ENCODE results near the gene LGR5.
A peak's percentile ranks its signal among the peaks of the same experiment; 100 is the strongest.

Gene LGR5

GRCh38 chr12:71439362-71439612, 311 bp upstream of the LGR5 start:
- DNase-seq (ENCODE audit: low spot score) = no peak

GRCh38 chr12:71440345-71440762, 756 bp downstream of the LGR5 start:
- no peak for DNase-seq (ENCODE audit: low spot score)

- DNase-seq (ENCODE audit: low spot score) = peak; percentile 16
Observed at GRCh38 chr12:71440763-71441748, 1.5 kb downstream of the LGR5 start.

- no peak for DNase-seq (ENCODE audit: low spot score)
Observed at GRCh38 chr12:71441836-71442566, 2.4 kb downstream of the LGR5 start.

- no peak for DNase-seq (ENCODE audit: low spot score)
Observed at GRCh38 chr12:71442567-71442931, 3.0 kb downstream of the LGR5 start.

- no peak for DNase-seq (ENCODE audit: low spot score)
Observed at GRCh38 chr12:71445071-71445470, 5.5 kb downstream of the LGR5 start.

GRCh38 chr12:71447691-71448132, 8.1 kb downstream of the LGR5 start:
- DNase-seq (ENCODE audit: low spot score) = no peak

- DNase-seq (ENCODE audit: low spot score) = no peak
Observed at GRCh38 chr12:71448150-71448581, 8.6 kb downstream of the LGR5 start.

GRCh38 chr12:71449373-71450070, 9.9 kb downstream of the LGR5 start:
- DNase-seq (ENCODE audit: low spot score) = no peak

GRCh38 chr12:71452006-71452405, 12.4 kb downstream of the LGR5 start:
- no peak for DNase-seq (ENCODE audit: low spot score)

GRCh38 chr12:71455028-71455737, 15.6 kb downstream of the LGR5 start:
- DNase-seq (ENCODE audit: low spot score) = no peak

GRCh38 chr12:71456316-71456715, 16.7 kb downstream of the LGR5 start:
- no peak for DNase-seq (ENCODE audit: low spot score)

- no peak for DNase-seq (ENCODE audit: low spot score)
Observed at GRCh38 chr12:71456990-71457389, 17.4 kb downstream of the LGR5 start.

- no peak for DNase-seq (ENCODE audit: low spot score)
Observed at GRCh38 chr12:71460318-71460717, 20.7 kb downstream of the LGR5 start.

- DNase-seq (ENCODE audit: low spot score) = no peak
Observed at GRCh38 chr12:71460850-71461609, 21.4 kb downstream of the LGR5 start.

- no peak for DNase-seq (ENCODE audit: low spot score)
Observed at GRCh38 chr12:71461787-71462328, 22.3 kb downstream of the LGR5 start.

GRCh38 chr12:71465796-71466195, 26.2 kb downstream of the LGR5 start:
- DNase-seq (ENCODE audit: low spot score) = no peak

GRCh38 chr12:71469258-71469750, 29.7 kb downstream of the LGR5 start:
- no peak for DNase-seq (ENCODE audit: low spot score)

- no peak for DNase-seq (ENCODE audit: low spot score)
Observed at GRCh38 chr12:71472441-71472911, 32.9 kb downstream of the LGR5 start.

GRCh38 chr12:71474791-71475190, 35.2 kb downstream of the LGR5 start:
- no peak for DNase-seq (ENCODE audit: low spot score)

GRCh38 chr12:71475280-71475679, 35.7 kb downstream of the LGR5 start:
- DNase-seq (ENCODE audit: low spot score) = no peak

All from germinal center (tissue), 1 donor.